K562 (cell line): ENCODE results near the gene FAAP100. TPM values are rescaled to one million over a fixed set of nuclear protein-coding genes. Genes with fewer than 3 reads are reported as not detected.

ENCODE experiments used
- CCNT2 ChIP-seq: IDR thresholded peaks from 2 replicates; pipeline ENCODE4 v1.6.1; 2011; ENCODE audit warnings: borderline replicate concordance, low read depth, mild to moderate bottlenecking, moderate library complexity, mixed read lengths, low read length; ENCODE audit not compliant: insufficient read length; ENCODE audit errors: extremely low read depth
- CREB3L1 ChIP-seq: fragments of 450-650 bp; IDR thresholded peaks from 2 replicates; pipeline ENCODE4 v1.6.1; 2014; ENCODE audit warnings: low read depth, mild to moderate bottlenecking, moderate library complexity, borderline replicate concordance
- E2F6 ChIP-seq, 2 experiments: IDR thresholded peaks; 2 replicates each; pipeline ENCODE4 v1.6.1; 2011; ENCODE audit warnings: borderline replicate concordance in 1 of 2, control low read depth in 1 of 2, low read depth in 1 of 2, low read length in 1 of 2, mild to moderate bottlenecking in 1 of 2, mixed read lengths in 1 of 2, moderate library complexity in 1 of 2; ENCODE audit not compliant: insufficient read depth in 1 of 2, insufficient read length in 1 of 2, poor library complexity in 1 of 2, severe bottlenecking in 1 of 2; ENCODE audit errors: extremely low read depth in 1 of 2
- LCOR ChIP-seq: sonication (generic); formaldehyde crosslinking; IDR thresholded peaks from 2 replicates; pipeline ENCODE4 v1.8.0; 2022; ENCODE audit warnings: mild to moderate bottlenecking, missing genetic modification reagents
- MAZ ChIP-seq, 2 experiments: fragments of 450-650 bp in 1 of 2; sonication (generic) in 1 of 2; formaldehyde crosslinking; IDR thresholded peaks in 1 of 2; conservative IDR thresholded peaks in 1 of 2; 2 replicates each; pipeline versions ENCODE4 v1.4.0 to v1.5.0; 2020; ENCODE audit warnings: mild to moderate bottlenecking in 1 of 2, missing genetic modification reagents in 1 of 2
- PHB ChIP-seq: fragments of 250-450 bp; sonication (Bioruptor Pico); IDR thresholded peaks from 2 replicates; pipeline ENCODE4 v1.5.0; 2021
- ZBTB40 ChIP-seq, 2 experiments: fragments of 450-650 bp in 1 of 2; sonication (generic) in 1 of 2; formaldehyde crosslinking in 1 of 2; IDR thresholded peaks; 2 replicates each; pipeline versions ENCODE4 v1.7.1 to v1.9.0; 2016 to 2022; ENCODE audit warnings: inconsistent platforms in 1 of 2, mild to moderate bottlenecking in 1 of 2, missing genetic modification reagents in 1 of 2
- ZNF263 ChIP-seq: sonication (generic); formaldehyde crosslinking; IDR thresholded peaks from 2 replicates; pipeline ENCODE4 v1.8.0; 2022; ENCODE audit warnings: mild to moderate bottlenecking, missing genetic modification reagents, borderline replicate concordance
- ZNF764 ChIP-seq: fragments of 250-450 bp; sonication (Bioruptor Pico); IDR thresholded peaks from 2 replicates; pipeline ENCODE4 v1.4.0; 2020; ENCODE audit warnings: low read depth, mild to moderate bottlenecking, moderate library complexity
- polyA plus RNA-seq, 8 experiments: library from polyadenylated mRNA; depleted of rRNA in 4 of 8; stranded (reverse) in 5 of 8; unstranded in 3 of 8; fragments of >200 nt; fragmentation: Nextera tagmentation in 2 of 8; fragmentation: Illumina TruSeq in 1 of 8; extraction: Ambion mirVana in 2 of 8; extraction: Trizol in 1 of 8; gene quantifications; 2 replicates each; pipeline versions ENCODE4 v1.2.1 to v1.2.3, GENCODE V29; 2011 to 2014; ENCODE audit warnings: inconsistent platforms in 1 of 8, missing spikeins in 1 of 8
- total RNA-seq, 7 experiments: library from RNA; depleted of rRNA in 6 of 7; stranded (reverse); fragments of >200 nt in 6 of 7; fragmentation: Illumina TruSeq in 2 of 7; extraction: Trizol in 2 of 7; gene quantifications; 2 replicates each; pipeline versions ENCODE4 v1.2.1 to v1.2.3, GENCODE V29; 2011 to 2021; ENCODE audit warnings: low replicate concordance in 1 of 7
- TF ChIP-seq, protein P1 (sequence below): fragments of 250-450 bp; sonication (Bioruptor Pico); IDR thresholded peaks from 2 replicates; pipeline ENCODE4 v1.5.0; 2021; ENCODE audit warnings: mild to moderate bottlenecking, borderline replicate concordance

The FAAP100 gene
- total and polyA plus RNA-seq, 9 of the 15 experiments (the other 6 are each of a cell fraction or from before 2014, with no cell fraction given) = 0.31 to 51.2 (median 12.6) TPM

DNA sequence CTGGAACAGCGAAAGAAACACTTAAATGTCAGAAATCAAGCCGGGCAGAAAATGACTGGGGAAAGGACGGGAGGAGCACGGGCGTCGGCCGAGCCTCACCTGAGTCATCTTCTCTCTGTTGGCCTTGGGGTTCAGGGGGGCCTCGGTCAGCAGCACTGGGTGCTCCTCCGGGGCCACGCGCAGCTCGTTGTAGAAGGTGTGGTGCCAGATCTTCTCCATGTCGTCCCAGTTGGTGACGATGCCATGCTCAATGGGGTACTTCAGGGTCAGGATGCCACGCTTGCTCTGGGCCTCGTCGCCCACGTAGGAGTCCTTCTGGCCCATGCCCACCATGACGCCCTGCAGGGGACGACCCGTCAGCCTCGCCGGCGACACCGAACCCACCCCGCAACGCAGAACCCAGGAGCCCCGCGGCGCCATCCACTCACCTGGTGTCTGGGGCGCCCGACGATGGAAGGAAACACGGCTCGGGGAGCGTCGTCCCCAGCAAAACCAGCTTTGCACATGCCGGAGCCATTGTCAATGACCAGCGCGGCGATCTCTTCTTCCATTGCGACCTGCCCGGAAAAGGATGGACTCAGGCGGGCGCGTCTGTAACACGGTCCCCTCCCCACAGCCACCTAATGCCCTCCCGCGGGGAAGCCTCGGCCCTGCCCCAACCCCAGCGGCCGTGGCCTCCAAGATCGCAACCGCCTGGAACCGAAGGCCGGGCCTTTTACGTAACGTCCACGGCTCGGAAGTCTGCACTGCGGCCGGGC is 40.2 kb downstream of the FAAP100 start (continued):
- peak; percentile 66 for TF ChIP-seq ZBTB40 (IDR thresholded peaks at IDR 0.05)
- no peak for TF ChIP-seq ZBTB40 (CRISPR knock-in tag; IDR thresholded peaks at IDR 0.05)
- TF ChIP-seq LCOR (CRISPR knock-in tag) = peak; percentile 88
- TF ChIP-seq PHB (CRISPR knock-in tag) = 0 out of 2 replicates have a peak, but pooled peaks have one; percentile 63
- TF ChIP-seq CCNT2 = peak; percentile 79
- TF ChIP-seq E2F6 (IDR thresholded peaks at IDR 0.05; ENCODE audit: borderline replicate concordance in 1 of 2, extremely low read depth in 1 of 2, insufficient read depth in 1 of 2, insufficient read length in 1 of 2, low read depth in 1 of 2, low read length in 1 of 2, poor library complexity in 1 of 2, severe bottlenecking in 1 of 2) = peak in 1 of 2 experiments; percentile 18
- peak; percentile 40 to 57; a peak in 2 of 4 replicates for TF ChIP-seq MAZ (CRISPR knock-in tag; conservative IDR thresholded peaks at IDR 0.05 in 1 of 2, IDR thresholded peaks at IDR 0.05 in 1 of 2)
- no peak for TF ChIP-seq ZNF764
- TF ChIP-seq ZNF263 = peak; percentile 36
- 0 out of 2 replicates have a peak, but pooled peaks have one; percentile 9 for TF ChIP-seq CREB3L1
- TF ChIP-seq, protein P1, sequence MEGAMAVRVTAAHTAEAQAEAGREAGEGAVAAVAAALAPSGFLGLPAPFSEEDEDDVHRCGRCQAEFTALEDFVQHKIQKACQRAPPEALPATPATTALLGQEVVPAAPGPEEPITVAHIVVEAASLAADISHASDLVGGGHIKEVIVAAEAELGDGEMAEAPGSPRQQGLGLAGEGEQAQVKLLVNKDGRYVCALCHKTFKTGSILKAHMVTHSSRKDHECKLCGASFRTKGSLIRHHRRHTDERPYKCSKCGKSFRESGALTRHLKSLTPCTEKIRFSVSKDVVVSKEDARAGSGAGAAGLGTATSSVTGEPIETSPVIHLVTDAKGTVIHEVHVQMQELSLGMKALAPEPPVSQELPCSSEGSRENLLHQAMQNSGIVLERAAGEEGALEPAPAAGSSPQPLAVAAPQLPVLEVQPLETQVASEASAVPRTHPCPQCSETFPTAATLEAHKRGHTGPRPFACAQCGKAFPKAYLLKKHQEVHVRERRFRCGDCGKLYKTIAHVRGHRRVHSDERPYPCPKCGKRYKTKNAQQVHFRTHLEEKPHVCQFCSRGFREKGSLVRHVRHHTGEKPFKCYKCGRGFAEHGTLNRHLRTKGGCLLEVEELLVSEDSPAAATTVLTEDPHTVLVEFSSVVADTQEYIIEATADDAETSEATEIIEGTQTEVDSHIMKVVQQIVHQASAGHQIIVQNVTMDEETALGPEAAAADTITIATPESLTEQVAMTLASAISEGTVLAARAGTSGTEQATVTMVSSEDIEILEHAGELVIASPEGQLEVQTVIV (CRISPR knock-in tag) = no peak
